Transverse colon (tissue), 4 donors: ENCODE data around the gene TADA2B. TPM values are rescaled to one million over a fixed set of nuclear protein-coding genes. Genes with fewer than 3 reads are reported as not detected.

Experiments used
- DNase-seq: peaks from one replicate; pipeline ENCODE4 v3.0.0-alpha.2; 2019
- H3K27ac ChIP-seq, 4 donors: fragments of 200-600 bp; sonication (generic); 2 replicates each; pipeline ENCODE4 v1.5.1; 2016 to 2018; ENCODE audit warnings: inconsistent platforms in 4 of 4
- H3K27me3 ChIP-seq: fragments of 200-600 bp; sonication (generic); 2 replicates; pipeline ENCODE4 v1.5.1; 2017; ENCODE audit warnings: inconsistent platforms
- H3K36me3 ChIP-seq, 4 donors: fragments of 200-600 bp; sonication (generic); 2 replicates each; pipeline ENCODE4 v1.5.1; 2017 to 2019; ENCODE audit warnings: inconsistent platforms in 4 of 4
- H3K4me1 ChIP-seq, 4 donors: fragments of 200-600 bp; sonication (generic); 2 replicates each; pipeline ENCODE4 v1.5.1; 2017 to 2020; ENCODE audit warnings: inconsistent platforms in 4 of 4
- H3K4me3 ChIP-seq, 4 donors: fragments of 200-600 bp; sonication (generic); 1 replicate in 1 of 4; 2 replicates in 3 of 4; pipeline versions ENCODE4 v1.5.1 to v1.6.1; 2017 to 2019; ENCODE audit warnings: inconsistent platforms in 4 of 4
- H3K9me3 ChIP-seq, 2 donors: fragments of 200-600 bp; sonication (generic); 2 replicates each; pipeline ENCODE4 v1.5.1; 2017 to 2019; ENCODE audit warnings: inconsistent platforms in 2 of 2
- EP300 ChIP-seq: sonication (generic); formaldehyde crosslinking; IDR thresholded peaks from one replicate; pipeline ENCODE4 v1.6.1; 2017; ENCODE audit warnings: antibody characterized with exemption, low read depth
- POLR2A ChIP-seq: fragments of 450-650 bp; IDR thresholded peaks from one replicate; pipeline ENCODE4 v1.6.1; 2016; ENCODE audit warnings: antibody characterized with exemption, mild to moderate bottlenecking, moderate library complexity
- POLR2AphosphoS5 ChIP-seq, 3 donors: sonication (generic); formaldehyde crosslinking; IDR thresholded peaks; one replicate each; pipeline ENCODE4 v1.6.1; 2016; ENCODE audit warnings: antibody characterized with exemption in 3 of 3
- WGBS, 2 donors: methylation state at CpG; one replicate each; pipeline ENCODE4 v1.1.5; 2018; ENCODE audit warnings: low coverage in 1 of 2; 5-methylcytosine and 5-hydroxymethylcytosine counted together
- in situ Hi-C, 4 donors: fragments of 200-750 bp; cut with MboI; loops; one replicate each; pipeline versions ENCODE4 v1.15.0 to v1.15.1; 2017; ENCODE audit warnings: low sequenced_read_pairs in 3 of 4, low pct_ligation_motif_present in 1 of 4, low pct_unique_long_range_greater_than_20kb in 1 of 4
- intact Hi-C: fragments of 100-400 bp; cut with DNase I; formaldehyde crosslinking; loops from one replicate; pipeline ENCODE4 v1.15.1; 2023; ENCODE audit warnings: low total_unique reads
- total RNA-seq, 4 donors: library from RNA; depleted of rRNA; stranded (reverse); fragments of >200 nt; gene quantifications; one replicate each; pipeline ENCODE4 v1.1.0, GENCODE V29; 2016
- TF ChIP-seq, protein P1 (sequence below), 5 experiments: fragments of 200-600 bp in 3 of 5; fragments of 450-650 bp in 2 of 5; sonication (generic) in 3 of 5; IDR thresholded peaks; 1 replicate in 2 of 5; 2 replicates in 3 of 5; pipeline ENCODE4 v1.5.1; 2016 to 2017; ENCODE audit warnings: antibody characterized with exemption in 5 of 5, inconsistent platforms in 3 of 5, mild to moderate bottlenecking in 2 of 5, moderate library complexity in 1 of 5

Gene TADA2B
- total RNA-seq, 4 donors from 2014 or later: 18.7 to 31.8 (median 27.4) TPM

DNA sequence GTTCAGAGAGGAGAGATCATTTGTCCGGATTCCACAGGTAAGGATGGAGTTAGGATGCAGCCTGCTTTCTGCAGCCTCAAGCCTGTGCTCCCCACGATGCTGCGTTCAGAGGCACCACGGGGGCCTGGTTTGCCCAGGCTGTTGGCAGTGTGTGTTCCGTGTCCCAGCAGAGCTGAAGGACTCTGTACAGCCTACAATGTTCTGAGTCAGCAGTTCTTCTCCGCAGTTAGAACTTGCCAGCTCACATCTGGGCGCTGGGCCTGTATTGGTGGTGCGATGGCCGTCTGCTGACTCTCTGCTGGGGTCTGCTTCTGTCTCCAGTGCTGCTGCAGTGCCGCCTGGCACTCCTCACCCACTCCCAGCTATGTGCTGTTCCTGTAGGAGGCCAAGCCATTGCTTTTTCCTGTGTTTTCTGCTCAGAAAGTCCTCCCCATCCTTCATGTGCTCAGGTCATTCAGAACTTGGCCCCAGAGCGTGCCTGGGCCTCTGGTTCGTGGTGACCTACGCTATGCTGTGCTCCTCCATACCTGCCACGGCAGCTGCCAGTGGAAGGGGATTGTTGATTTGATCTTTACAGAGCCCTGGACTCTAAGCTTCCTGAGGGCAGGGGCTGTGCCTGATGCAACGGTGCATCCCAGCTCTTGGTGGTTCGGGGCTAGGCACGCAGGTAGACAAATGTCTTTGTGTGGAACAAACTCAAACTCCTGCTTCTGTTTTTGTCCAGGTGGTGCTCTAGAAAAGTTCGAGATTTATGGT, 42.6 kb upstream of the TADA2B start:
- in situ Hi-C loops: no loop called here

DNA sequence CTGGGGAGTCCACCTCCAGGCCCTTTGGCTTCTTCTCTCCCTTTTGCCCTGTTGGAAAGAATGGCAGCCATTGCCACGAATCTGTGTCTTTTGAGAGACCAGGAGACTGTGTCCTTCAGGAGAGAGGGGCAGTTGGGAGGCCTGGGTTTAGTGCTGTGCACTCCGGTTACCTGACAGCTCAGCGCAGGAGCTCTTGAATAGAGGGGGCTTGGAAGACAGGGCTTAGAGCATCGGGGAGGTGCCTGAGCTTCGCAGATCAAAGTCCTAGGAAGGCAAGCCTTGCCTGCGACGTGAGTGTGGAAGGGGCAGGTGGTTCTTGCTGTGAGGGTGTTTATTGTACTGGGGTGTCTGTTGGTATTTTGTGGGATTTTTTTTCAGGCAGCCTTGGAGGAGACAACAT, 41.9 kb upstream of the TADA2B start:
- in situ Hi-C loops (no loop called here), intact Hi-C loops (no loop called here)
- H3K27me3 ChIP-seq: no peaks in the 10 kb centered on the region
- TF ChIP-seq, protein P1, sequence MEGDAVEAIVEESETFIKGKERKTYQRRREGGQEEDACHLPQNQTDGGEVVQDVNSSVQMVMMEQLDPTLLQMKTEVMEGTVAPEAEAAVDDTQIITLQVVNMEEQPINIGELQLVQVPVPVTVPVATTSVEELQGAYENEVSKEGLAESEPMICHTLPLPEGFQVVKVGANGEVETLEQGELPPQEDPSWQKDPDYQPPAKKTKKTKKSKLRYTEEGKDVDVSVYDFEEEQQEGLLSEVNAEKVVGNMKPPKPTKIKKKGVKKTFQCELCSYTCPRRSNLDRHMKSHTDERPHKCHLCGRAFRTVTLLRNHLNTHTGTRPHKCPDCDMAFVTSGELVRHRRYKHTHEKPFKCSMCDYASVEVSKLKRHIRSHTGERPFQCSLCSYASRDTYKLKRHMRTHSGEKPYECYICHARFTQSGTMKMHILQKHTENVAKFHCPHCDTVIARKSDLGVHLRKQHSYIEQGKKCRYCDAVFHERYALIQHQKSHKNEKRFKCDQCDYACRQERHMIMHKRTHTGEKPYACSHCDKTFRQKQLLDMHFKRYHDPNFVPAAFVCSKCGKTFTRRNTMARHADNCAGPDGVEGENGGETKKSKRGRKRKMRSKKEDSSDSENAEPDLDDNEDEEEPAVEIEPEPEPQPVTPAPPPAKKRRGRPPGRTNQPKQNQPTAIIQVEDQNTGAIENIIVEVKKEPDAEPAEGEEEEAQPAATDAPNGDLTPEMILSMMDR (IDR thresholded peaks at IDR 0.05): no peak
- TF ChIP-seq POLR2AphosphoS5 (IDR thresholded peaks at IDR 0.05): no peak
- no peak for TF ChIP-seq EP300
- no peak for TF ChIP-seq POLR2A
- no peaks in the 10 kb centered on the region for H3K4me1 ChIP-seq
- peaks cover 0 to 44% (median 24%) of the 10 kb centered on the region in 4 donors for H3K36me3 ChIP-seq
- no peak overlapping the region for H3K4me3 ChIP-seq
- 94% methylated on average over 7 of the region's 7 CpGs; no CpG with 5 or more reads in 1 of the 2 donors for WGBS, 2 donors
- no peak for DNase-seq
- no peaks in the 10 kb centered on the region for H3K9me3 ChIP-seq
- H3K27ac ChIP-seq: no peak overlapping the region

More for the DNA sequence above, 42.6 kb upstream of the TADA2B start:
- no peak for TF ChIP-seq EP300
- TF ChIP-seq POLR2AphosphoS5 (IDR thresholded peaks at IDR 0.05): no peak
- no peak for TF ChIP-seq POLR2A
- TF ChIP-seq, protein P1 (IDR thresholded peaks at IDR 0.05): no peak
- Histone ChIP-seq H3K36me3 (peaks cover 0 to 49% (median 24%) of the 10 kb centered on the region in 4 donors), H3K4me3 (no peak overlapping the region), H3K27me3 (no peaks in the 10 kb centered on the region), H3K27ac (no peak overlapping the region), H3K9me3 (no peaks in the 10 kb centered on the region), H3K4me1 (no peaks in the 10 kb centered on the region)
- WGBS, 2 donors: 95% methylated on average over 18 of the region's 18 CpGs; no CpG with 5 or more reads in 1 of the 2 donors
- intact Hi-C loops: no loop called here
- no peak for DNase-seq

DNA sequence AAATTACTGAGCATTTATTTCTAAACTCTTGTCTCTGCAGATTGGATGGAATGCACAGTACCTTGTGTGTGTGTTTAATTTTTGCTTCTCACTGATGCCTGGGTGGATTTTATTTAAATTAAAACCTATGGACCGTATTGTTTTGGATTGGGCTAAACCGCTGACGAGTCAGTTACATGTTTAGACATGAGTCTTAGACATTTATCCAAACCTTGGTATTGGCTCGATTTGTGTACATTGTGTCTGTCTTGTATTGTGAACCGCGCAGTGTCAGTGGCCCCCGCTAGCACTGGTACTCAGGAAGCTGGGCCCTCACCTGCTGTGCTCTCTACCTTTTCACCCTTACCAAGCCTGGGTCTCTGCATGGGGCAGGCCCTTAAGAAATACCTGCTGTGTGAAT, 40.8 kb upstream of the TADA2B start:
- TF ChIP-seq, protein P1 (IDR thresholded peaks at IDR 0.05): no peak
- TF ChIP-seq POLR2A: no peak
- 98% methylated on average over 5 to 7 of the region's 7 CpGs for whole genome bisulfite sequencing, 2 donors
- in situ Hi-C loops: no loop called here
- no peaks in the 10 kb centered on the region for H3K9me3 ChIP-seq
- peaks cover 0 to 33% (median 21%) of the 10 kb centered on the region in 4 donors for H3K36me3 ChIP-seq
- H3K27ac ChIP-seq: no peak overlapping the region
- H3K4me3 ChIP-seq: no peak overlapping the region
- no peak for DNase-seq
- intact Hi-C loops: no loop called here
- no peaks in the 10 kb centered on the region for H3K27me3 ChIP-seq
- H3K4me1 ChIP-seq: no peaks in the 10 kb centered on the region

DNA sequence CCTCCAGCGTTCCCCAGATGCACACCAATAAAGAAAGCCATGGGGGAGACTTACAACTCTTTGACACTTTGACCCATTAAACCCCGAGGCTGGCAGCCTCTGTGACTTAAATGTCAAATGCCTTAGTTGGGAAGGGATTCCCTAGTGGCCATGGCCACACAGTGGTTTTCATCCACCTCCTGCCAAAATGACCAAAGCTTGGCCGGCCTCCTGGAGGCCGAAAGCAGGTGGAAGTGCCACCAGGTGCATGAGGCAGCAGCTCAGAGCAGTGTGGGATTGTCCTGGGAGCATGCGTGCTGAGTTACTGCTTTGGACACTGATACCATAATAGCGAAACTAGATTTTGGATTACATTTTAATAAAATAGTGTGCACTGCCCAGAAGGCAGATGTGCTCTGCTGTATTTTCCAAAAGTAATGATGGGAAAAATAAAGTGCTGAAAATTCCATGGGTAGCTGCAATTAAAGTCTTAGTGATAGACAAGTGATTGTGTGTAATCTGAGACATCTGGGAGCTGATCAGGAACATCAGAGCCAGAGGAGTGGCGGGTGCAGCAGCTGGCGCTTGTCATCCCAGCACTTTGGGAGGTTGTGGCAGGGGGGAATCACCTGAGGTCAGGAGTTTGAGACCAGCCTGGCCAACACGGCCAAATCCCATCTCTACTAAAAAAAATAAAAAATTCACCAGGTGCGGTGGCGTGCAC, 39.8 kb upstream of the TADA2B start:
- TF ChIP-seq, protein P1 (IDR thresholded peaks at IDR 0.05): no peak
- TF ChIP-seq POLR2A (no peak), POLR2AphosphoS5 (IDR thresholded peaks at IDR 0.05) (no peak), EP300 (no peak)
- no peak for DNase-seq
- no peak overlapping the region for H3K27ac ChIP-seq
- intact Hi-C loops (no loop called here), in situ Hi-C loops (no loop called here)
- H3K4me3 ChIP-seq: no peak overlapping the region
- H3K27me3 ChIP-seq: no peaks in the 10 kb centered on the region
- peaks cover 0 to 39% (median 22%) of the 10 kb centered on the region in 4 donors for H3K36me3 ChIP-seq
- WGBS, 2 donors: 81 to 91% methylated on average over 5 to 11 of the region's 11 CpGs
- H3K9me3 ChIP-seq: no peaks in the 10 kb centered on the region
- no peaks in the 10 kb centered on the region for H3K4me1 ChIP-seq
